HTERT RPE-1 (cell line): ENCODE measurements around the gene IL1RL2.

Experiments
- in situ Hi-C: fragments of 300-500 bp; cut with MboI; formaldehyde crosslinking; loops from 4 replicates; pipeline ENCODE4 v1.14.3; 2020; ENCODE audit warnings: low sequenced_read_pairs

The IL1RL2 gene

DNA sequence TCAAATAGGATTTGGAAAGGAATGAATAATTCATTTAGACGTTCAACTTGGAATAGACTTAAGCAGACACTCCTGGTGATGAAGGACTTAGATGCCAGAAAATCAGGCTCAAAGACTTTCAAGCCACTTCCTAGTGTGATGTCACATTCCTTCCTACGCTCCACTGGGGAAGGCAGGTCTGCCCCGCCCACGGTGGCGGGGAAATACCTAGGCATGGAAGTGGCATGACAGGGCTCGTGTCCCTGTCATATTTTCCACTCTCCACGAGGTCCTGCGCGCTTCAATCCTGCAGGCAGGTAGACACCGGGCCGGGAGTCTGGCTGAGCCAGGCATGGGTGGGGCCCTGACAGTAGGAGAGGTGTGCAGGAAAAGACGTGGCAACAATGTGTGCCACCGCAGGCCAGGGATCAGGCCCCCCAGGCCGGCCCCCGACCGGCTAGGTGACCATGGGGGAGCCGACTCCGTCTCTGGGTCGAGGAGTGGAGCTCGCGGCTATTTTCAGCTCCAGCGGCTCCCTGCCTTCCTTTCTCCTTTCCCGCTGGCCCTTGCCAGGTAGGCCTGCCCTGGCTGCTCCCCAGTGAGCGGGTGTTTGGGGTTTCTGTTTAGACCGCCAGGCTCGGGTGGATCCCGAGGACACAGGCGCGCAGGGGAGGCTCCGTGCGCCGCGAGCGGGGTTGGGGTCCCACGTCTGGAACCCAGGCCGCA is at the start of gene IL1RL2:
TSS of gene IL1RL2 (plus strand) at position 233 of the 705 bp plus-strand sequence. CDS start 845 bp downstream, outside the sequence.
- in situ Hi-C loops = no loop called here

DNA sequence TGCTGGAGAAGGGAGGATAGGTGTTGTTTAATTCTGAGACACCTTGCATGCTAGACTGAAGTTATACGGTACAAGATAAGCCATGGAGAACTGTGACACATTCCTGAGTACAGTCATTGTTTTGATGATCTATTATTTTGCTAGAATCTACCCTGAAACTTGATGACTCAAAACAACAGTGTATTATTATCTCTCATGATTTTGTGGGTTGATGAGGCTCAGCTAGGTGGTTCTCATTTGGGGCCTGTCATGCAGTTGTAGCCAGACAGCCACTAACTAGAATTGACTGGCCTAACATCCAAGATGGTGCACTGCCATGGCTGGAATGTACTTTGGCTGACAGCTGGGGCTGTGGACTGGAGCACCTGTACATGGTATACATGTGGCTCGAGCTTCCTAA is 49.7 kb upstream of the IL1RL2 start:
- in situ Hi-C loops = no loop called here

GRCh38 chr2:102138331-102138730 is 48.5 kb upstream of the IL1RL2 start:
- in situ Hi-C loops = no loop called here

DNA sequence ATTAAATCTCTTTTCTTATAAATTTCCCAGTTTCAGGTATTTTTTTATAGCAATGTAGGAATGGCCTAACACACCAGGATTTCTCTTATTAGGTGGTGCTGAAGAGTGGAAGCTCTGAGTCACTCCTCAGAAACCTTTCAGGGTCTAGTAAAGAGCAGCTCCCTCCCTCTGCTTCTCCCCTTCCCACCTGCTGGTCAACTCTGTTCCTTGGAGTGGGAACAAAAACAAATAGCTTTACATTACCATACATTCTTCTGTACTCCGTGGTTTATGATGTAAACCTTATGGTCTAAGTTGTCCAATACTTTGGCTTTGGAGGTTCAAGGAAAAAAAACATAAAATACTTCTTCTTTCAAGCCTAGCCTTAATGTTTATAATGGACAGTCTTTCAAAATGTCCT is 47.0 kb upstream of the IL1RL2 start:
- in situ Hi-C loops = no loop called here

GRCh38 chr2:102140377-102140776 is 46.4 kb upstream of the IL1RL2 start:
- in situ Hi-C loops = no loop called here

DNA sequence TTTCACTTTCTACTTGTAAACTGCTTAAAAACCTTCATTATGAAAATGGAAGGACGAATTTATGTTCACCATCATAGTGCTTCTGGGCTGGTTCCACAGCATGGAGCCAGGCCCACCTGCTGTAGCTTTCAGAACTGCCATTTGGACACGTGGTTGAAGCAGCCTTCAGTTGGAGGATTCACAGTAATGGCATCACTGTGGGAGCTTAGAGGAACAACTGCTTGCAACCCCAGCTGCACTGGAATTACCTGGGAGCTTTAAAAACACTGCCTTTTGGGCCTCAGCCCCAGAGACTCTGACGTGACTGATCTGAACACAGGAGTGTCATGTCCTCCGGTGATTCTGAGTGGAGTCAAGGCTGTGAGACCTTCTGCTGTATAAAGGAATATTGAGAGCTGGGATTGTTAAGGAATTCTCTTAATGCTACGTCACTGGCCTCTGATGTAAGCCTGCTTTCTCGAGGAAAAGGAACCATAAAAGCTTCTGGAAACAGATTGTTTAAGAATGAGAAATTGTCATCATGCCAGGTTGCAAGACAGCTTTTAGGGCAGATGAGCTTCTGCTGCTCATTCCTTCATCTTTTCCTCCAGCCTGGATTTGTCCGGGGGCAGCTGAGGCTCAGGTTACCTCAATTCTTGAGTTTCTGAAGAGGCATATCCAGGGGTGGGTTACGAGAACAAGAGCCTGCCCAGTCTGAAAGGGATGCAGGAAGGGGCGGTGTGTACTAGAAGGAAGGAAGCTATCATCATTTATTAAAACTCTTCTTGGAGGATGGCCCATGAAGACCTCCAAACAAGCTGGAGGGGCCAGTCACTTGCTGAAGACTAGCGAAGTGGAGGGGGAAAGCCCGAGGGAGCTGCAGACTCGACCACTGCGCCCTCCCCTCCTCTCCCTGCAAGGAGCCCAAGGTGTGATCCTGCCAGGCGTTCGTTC is 45.5 kb upstream of the IL1RL2 start:
- in situ Hi-C loops = no loop called here

GRCh38 chr2:102141970-102142828 is 44.6 kb upstream of the IL1RL2 start, which contains the start of gene IL1R1:
Gene IL1R1 (plus strand): TSS chr2:102142746. CDS start chr2:102157725, 14,979 bp downstream.
- in situ Hi-C loops = no loop called here

- in situ Hi-C loops = no loop called here
Observed at GRCh38 chr2:102142829-102143449, 43.9 kb upstream of the IL1RL2 start.

GRCh38 chr2:102143450-102143985 is 43.3 kb upstream of the IL1RL2 start:
- in situ Hi-C loops = no loop called here

DNA sequence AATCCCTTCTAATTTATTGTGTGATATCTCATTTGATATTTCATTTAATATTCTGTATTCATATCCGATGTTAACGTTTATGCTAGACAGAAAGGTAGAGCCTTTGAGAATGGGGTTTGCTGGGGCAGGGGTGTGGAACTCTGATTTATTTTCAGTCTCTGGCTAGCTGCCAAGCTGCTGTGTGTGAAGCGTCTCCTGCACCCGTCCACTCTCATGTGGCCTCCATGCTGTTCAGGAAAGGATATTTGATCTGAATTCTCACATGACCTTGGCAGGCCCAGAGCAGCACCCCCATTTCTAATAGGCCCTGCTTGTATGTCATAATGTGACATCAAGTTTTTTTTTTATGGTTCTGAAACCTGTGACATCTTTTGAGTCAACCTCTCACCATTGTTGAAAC is 42.7 kb upstream of the IL1RL2 start:
- in situ Hi-C loops = no loop called here

GRCh38 chr2:102145107-102145506 is 41.7 kb upstream of the IL1RL2 start:
- in situ Hi-C loops = no loop called here

- in situ Hi-C loops = no loop called here
Observed at GRCh38 chr2:102145934-102146333, 40.9 kb upstream of the IL1RL2 start.

DNA sequence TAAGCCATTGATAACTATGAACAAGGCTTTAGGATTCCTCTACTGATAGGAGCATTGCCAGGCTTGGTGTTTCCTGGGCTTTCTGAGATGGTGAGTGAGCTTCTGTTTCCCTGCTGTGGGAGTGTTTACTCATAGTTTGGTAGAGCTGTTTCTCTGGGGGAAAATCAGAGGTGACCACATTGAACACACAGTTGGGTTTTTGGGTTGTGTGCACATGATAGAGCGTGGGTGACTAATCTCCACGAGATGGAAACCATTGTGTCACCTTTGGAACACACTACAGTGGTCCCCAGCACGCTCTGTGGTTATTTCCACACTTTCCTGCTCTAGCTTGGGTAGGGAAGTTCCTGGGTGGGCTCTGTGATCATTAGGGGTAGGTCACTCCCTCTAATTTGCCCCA is 38.9 kb upstream of the IL1RL2 start:
- in situ Hi-C loops = no loop called here

DNA sequence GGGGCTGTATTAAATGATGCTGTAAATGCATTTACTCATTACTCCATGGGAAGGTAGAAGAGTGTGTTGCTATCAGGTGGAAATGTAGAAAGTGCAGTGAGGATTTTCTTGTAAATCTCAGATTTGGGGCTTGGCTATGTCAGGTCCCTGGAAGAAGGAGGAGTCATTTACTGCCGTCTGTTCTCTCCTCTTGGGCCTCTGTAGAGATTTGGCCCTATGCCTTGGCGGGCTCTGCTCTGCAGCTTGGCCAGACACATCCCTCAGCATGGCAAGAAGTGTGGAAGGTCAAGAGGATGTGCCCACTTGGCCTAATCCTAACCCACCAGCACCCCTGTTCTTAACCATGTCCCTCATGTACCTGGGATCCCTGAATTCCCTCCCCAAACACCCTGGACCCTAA is 37.6 kb upstream of the IL1RL2 start:
- in situ Hi-C loops = no loop called here

DNA sequence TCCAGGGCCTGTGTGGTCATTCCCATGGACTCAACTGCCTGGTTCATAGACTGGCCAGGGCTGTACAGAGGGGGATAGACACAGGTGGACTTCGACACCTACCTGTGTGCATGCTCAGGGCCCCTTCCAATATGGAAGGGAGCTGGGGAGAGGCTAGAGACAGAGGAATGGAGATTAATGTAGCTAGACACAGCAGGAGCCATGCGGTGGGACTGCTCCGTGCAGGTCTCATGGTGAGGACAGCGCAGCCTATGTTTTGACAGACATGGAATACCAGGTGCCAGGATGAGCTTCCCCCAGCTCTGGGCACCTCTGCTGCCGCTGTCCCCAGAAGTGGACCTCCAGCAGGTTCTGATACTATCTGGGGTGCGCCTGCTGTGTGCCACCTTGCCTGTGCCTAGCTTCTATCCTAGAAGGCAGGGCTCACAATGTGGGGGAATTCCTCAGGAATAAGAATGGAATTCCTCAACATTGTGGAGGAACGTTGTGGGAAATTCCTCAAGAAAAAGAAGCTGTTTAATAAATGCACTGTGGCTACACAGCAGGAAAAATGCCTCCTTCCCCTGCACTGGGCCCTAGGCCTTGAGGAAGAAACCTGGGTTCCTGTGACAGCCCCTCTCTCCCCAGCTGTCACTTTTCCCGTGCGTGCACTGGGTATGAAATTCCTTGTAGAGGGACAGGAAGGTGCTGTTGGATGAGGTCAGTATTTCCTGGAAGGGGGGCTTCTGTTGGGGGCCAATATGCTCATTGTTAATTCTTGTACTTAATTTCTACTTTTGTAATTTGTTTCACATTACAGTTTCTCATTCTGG is 37.0 kb upstream of the IL1RL2 start:
- in situ Hi-C loops = no loop called here

- in situ Hi-C loops = no loop called here
Observed at GRCh38 chr2:102154364-102154763, 32.5 kb upstream of the IL1RL2 start.

- in situ Hi-C loops = no loop called here
Observed at GRCh38 chr2:102154946-102155702, 31.7 kb upstream of the IL1RL2 start.

- in situ Hi-C loops = no loop called here
Observed at GRCh38 chr2:102155703-102156515, 30.9 kb upstream of the IL1RL2 start.
